GM12891 (cell line): Measurements from ENCODE around the gene LRMDA.

Source experiments
- DNase-seq: peaks from one replicate; pipeline ENCODE4 v3.0.0; 2011; ENCODE audit warnings: low spot score; ENCODE audit not compliant: insufficient read length
- FAIRE-seq: peaks from 2 replicates; lab custom pipeline; 2011; peaks lifted over from hg19 to GRCh38; lab: Jason Lieb, UNC
- PAX5 ChIP-seq: IDR thresholded peaks from 2 replicates; pipeline ENCODE4 v1.6.1; 2011; ENCODE audit warnings: low read length, moderate library complexity, mild to moderate bottlenecking; ENCODE audit not compliant: insufficient read depth, severe bottlenecking
- POLR2A ChIP-seq: IDR thresholded peaks from 2 replicates; pipeline ENCODE4 v1.6.1; 2011; ENCODE audit warnings: low read depth, low read length, control low read depth
- POLR2AphosphoS5 ChIP-seq: IDR thresholded peaks from 2 replicates; pipeline ENCODE4 v1.6.1; 2011; ENCODE audit warnings: low read depth, low read length, control low read depth
- POU2F2 ChIP-seq: IDR thresholded peaks from 2 replicates; pipeline ENCODE4 v1.6.1; 2011; ENCODE audit warnings: low read depth, mild to moderate bottlenecking, control low read depth, low read length, moderate library complexity
- SPI1 ChIP-seq: IDR thresholded peaks from 2 replicates; pipeline ENCODE4 v1.6.1; 2011; ENCODE audit warnings: low read depth, low read length, control low read depth
- TAF1 ChIP-seq: IDR thresholded peaks from 2 replicates; pipeline ENCODE4 v1.6.1; 2011; ENCODE audit warnings: low read depth, low read length, control low read depth

The LRMDA gene

DNA sequence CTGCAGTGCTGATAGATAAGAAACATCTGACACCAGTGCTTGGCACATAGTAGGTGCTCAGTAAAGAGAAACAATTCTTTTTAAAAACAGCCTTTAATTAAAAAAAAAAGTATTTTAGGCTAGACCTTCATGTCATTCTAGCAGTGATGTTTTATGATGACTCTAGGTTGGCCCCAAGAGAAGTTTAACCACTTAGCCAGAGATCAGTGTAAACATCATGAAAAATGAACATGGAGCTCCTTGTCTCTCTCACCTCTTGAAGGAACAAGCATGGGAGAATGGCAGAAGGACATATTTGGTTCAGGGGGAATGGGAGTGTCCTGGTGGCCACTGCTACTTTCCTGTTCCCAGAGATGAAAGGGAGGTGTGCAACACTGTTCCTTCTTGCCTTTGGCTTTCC is 641.0 kb downstream of the LRMDA start:
- TF ChIP-seq PAX5 (no peak), SPI1 (no peak), POU2F2 (no peak), TAF1 (no peak), POLR2A (no peak), POLR2AphosphoS5 (no peak)
- no peak for FAIRE-seq
- DNase-seq, result no peak

DNA sequence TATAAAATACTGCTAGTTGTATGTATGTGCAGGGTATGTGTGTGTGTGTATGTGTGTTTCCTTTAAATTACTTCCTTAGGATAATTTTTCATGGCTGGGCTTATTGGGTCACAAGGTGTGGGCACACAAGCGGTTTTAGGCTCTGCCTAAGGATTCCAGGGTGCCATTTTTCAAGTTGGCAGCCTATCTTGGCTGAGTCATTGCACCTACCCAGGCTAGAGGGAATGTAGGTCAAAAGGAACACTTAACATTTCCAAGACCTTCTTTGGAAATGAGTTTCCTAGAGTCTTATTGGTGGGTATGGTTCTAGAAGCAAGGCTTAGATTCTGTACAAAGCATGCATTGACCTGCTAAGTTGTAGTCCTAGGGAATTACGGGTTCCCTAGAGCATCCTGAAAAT is 642.1 kb downstream of the LRMDA start:
- DNase-seq (no peak), FAIRE-seq (no peak)
- TF ChIP-seq PAX5 (no peak), POU2F2 (no peak), TAF1 (no peak), POLR2AphosphoS5 (no peak), SPI1 (no peak), POLR2A (no peak)

- FAIRE-seq (no peak), DNase-seq (no peak)
- TF ChIP-seq TAF1, result no peak
- TF ChIP-seq PAX5, result no peak
- TF ChIP-seq POU2F2, result no peak
- no peak for TF ChIP-seq POLR2A
- TF ChIP-seq POLR2AphosphoS5, result no peak
- TF ChIP-seq SPI1, result no peak
Observed at GRCh38 chr10:76074659-76075058, 643.2 kb downstream of the LRMDA start.

GRCh38 chr10:76080451-76080850 is 649.0 kb downstream of the LRMDA start:
- no peak for DNase-seq
- no peak for FAIRE-seq

GRCh38 chr10:76080991-76081390 is 649.6 kb downstream of the LRMDA start:
- FAIRE-seq, result no peak
- TF ChIP-seq POU2F2, result no peak
- TF ChIP-seq POLR2AphosphoS5, result no peak
- TF ChIP-seq SPI1, result no peak
- TF ChIP-seq POLR2A, result no peak
- no peak for TF ChIP-seq PAX5
- no peak for TF ChIP-seq TAF1
- no peak for DNase-seq

More at GRCh38 chr10:76080451-76080850, 649.0 kb downstream of the LRMDA start:
- TF ChIP-seq POLR2A (no peak), TAF1 (no peak), POU2F2 (no peak), SPI1 (no peak), PAX5 (no peak), POLR2AphosphoS5 (no peak)

GRCh38 chr10:76082232-76082631 is 650.8 kb downstream of the LRMDA start:
- TF ChIP-seq PAX5, result no peak
- no peak for TF ChIP-seq SPI1
- TF ChIP-seq POLR2AphosphoS5, result no peak
- no peak for TF ChIP-seq POU2F2
- no peak for TF ChIP-seq TAF1
- no peak for TF ChIP-seq POLR2A
- no peak for DNase-seq

DNA sequence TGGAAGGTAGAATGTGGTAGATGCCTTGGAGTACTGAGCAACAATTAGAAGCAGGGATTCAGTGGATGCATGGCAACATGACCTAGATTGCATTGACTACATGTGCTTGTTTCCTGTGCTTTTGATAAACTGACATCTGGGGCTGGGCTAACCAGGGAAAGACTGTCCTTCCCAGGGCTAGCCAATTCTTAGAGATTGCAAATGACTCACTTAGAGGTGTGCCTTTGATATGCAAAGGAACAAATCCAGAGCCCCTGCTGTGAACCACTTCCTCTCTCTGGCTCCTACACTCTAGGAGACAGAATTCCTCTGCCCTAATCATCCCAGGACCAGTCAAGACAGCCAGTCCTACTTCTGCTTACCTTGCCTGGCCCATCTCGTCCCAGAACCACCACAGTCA is 651.5 kb downstream of the LRMDA start:
- TF ChIP-seq PAX5, result no peak
- TF ChIP-seq SPI1, result no peak
- no peak for TF ChIP-seq POU2F2
- no peak for TF ChIP-seq TAF1
- TF ChIP-seq POLR2AphosphoS5, result no peak
- no peak for TF ChIP-seq POLR2A
- FAIRE-seq, result no peak
- DNase-seq, result no peak

More at GRCh38 chr10:76082232-76082631, 650.8 kb downstream of the LRMDA start:
- no peak for FAIRE-seq

- no peak for DNase-seq
- TF ChIP-seq POLR2A (no peak), POU2F2 (no peak), SPI1 (no peak), POLR2AphosphoS5 (no peak), PAX5 (no peak), TAF1 (no peak)
- FAIRE-seq, result no peak
Observed at GRCh38 chr10:76085002-76085816, 653.8 kb downstream of the LRMDA start.

GRCh38 chr10:76085817-76086167 is 654.4 kb downstream of the LRMDA start:
- DNase-seq (no peak), FAIRE-seq (no peak)
- TF ChIP-seq TAF1 (no peak), POLR2AphosphoS5 (no peak), SPI1 (no peak), PAX5 (no peak), POLR2A (no peak), POU2F2 (no peak)

DNA sequence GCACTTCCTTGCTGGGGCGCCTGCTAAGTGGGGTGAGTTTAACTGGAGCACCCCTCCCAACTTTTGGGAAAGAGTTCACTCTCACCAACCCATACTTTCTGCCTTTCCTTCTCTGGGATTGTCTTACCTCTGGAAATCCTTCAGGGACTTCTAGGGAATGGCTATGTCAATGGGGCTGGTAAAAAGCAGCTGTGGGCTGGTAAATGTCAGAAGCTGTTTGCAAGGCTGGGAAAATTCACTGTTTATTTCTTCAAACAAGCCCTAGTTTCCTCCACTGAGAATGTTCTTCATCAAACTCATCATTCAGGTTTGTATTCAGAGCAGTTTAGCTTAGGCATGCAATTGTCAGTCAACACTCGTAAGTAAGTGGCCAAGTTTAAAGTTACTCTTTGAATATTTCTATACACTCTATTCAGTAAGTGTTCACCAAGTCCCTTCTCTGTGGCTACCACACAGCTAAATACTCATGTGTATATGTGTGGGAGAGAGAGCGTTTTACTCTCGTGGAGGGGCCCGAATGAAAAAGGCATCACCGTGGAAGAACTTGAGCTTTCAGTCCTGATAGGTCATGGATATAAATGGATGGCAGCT is 654.8 kb downstream of the LRMDA start:
- TF ChIP-seq POU2F2, result no peak
- no peak for TF ChIP-seq PAX5
- DNase-seq (no peak), FAIRE-seq (no peak)
